Limb (tissue), 2 donors: Measurements from ENCODE around the gene EHD3.

Source experiments
- DNase-seq, 2 donors: peaks; one replicate each; pipeline ENCODE4 v3.0.0-alpha.2; 2016; ENCODE audit errors: extremely low spot score in 2 of 2

The EHD3 gene

DNA sequence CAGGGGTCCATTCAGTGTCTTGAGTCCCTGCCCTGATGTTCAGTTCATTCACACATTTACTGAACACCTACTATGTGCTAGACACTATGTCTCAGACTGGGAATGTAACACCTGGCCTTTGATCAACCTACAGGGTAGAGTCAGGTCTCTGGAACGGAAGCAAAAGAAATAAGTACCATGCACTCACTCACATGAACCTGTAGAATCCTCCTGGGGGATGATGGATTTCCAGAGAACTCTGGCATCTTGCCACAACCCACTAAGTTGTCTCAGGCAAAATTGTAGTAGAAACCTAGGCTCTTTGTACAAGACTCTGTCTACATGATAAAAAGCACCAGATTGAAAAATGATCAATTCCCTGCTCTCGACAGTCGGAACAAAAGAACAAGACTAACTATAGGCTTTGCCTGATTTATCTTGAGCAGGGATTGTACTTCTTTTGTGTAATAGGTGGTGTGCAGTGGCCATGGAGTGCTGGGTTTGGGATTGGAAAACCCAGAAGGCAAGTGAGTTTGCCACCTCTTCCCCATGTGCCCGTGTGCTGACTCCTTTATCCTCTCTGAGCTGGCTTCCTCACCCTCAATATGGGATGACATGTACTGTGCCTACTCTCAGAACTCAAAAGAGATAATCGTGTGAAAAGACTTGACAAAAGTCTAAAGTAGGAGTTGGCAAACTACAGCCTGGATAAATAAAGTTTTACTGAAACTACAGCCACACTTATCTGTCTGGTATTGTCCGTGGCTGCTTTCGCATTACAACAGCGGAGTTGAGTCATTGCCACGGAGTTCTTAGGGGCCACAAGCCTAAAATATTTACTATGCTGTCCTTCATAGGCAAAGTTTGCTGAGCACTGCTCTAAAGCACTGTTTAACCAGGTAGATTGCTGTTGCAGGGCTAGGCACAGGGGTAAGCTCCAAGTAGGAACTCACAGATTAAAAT is 21.0 kb upstream of the EHD3 start:
- no peak for DNase-seq

GRCh38 chr2:31213601-31214443 is 20.1 kb upstream of the EHD3 start:
- no peak for DNase-seq

DNA sequence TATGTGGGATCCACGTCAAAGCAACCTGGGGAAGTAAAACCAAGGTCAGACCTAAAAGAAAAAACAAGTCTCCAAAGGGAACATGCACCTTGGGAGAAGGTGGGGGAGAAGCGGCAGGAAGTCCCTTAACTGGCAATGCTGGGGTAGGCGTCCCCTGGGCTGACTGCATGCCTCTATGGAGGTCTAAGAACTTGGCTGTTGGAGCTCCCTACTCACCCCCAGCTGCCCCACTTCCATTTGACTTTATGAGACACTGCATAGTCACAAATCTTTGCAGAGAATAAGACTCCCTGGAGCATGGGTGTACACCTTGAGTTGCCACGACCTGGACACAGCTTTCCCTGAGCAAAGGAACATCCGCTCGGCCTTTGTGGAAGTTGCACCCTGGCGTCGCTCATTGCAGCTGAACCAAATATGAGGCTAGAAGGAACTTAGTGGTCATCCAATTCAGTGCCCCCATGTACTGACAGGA is 19.5 kb upstream of the EHD3 start:
- DNase-seq: no peak

DNA sequence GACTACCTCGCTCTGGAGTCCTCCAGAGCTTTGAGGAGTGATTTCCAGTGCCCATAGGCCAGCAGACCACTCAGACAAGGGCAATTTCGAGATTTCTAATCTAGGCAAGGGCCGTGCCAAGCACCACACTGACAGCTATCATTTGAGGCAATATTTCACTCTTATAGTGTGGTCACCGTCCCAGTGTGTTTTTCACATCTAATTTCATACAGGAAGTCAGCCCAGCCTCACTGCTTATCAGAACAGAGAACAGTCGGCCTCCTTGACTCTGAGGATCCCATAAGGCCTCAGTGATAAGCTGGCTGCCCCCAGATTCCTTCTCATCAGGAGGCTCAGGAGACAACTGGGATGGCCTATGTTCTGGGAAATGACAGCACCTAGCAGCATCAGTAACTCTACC is 17.2 kb upstream of the EHD3 start:
- DNase-seq: no peak

GRCh38 chr2:31217465-31218200 is 16.3 kb upstream of the EHD3 start, which contains the start of gene CAPN14:
CAPN14 (minus strand) TSS chr2:31217515; CDS start chr2:31205447, 12,068 bp downstream.
- DNase-seq: no peak

DNA sequence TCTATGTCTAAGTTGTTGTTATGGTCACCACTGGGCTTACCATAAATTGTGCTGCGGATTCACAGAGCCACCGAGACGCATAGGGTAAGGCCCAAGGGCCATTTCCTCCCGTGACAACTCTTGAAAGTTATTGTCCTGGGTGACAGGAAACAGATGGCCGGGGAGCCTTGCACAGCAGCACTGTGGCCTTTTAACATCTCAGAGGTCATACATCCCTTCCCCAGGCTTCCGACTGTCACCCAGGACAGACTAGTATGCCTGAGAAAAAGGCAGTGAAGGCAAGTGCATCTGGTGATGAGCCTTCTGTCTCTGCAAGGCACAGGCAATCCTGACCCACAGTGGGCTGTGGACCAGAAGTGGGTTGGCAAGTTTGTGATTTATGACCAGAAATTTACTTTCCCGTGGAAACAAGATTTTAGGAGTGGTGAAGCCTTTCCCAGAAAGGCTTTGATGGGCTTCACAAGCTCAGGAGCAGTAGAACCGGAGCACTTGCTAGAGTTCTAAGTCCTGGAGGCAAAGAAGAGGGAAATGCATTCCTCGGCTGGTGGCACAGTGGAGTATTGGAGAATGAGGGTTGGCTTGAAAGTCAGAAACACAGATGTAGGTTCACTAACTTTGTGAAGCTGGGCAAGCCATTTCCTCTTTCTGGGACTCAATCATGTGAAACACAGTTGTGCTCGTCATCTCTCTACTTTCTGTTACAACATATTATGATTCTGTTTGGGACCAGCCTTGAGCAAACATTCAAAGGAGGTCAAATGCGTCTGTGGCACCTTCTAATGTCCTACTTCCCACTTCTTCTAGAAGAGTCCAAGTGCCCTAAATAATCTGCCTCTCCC is 14.6 kb upstream of the EHD3 start:
- no peak for DNase-seq

DNA sequence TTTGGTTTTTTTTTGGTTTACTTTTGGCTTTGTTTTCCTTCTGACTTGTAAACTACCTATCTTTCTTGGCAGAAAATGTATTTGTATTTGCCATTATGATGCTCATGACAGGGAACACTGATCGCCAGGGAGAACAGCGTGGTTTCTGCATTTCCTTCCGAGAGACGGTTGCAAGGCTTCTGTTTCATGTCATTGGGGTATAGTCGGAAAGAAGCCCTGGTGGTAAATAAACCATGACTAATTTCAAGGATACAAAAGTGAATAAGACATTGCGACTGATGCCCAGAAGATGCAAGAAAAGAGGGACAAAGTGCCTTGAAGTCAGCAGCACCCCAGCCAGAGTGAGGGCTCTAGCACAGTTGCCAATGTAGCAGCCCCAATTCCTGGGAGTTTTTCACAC is 12.4 kb upstream of the EHD3 start:
- DNase-seq: no peak

DNA sequence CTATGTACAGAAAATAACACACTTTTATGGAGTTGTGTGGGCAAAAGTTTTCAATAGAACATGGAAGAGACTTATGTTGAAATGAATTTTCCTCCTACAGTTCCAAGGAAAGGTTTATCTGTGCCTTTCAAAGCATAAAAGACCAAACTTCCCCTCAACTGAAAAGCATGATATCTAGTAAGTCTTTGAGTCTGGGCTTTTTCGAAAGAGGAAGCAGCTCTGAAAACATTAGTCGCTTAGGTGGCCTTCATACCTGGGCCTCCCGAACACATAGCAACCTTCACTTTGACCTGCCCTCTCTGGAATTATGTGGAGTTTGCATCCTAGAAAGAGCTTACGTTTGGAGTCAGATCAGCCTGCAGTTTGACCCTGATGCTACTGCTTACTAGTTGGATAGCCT is 11.9 kb upstream of the EHD3 start:
- DNase-seq: no peak

DNA sequence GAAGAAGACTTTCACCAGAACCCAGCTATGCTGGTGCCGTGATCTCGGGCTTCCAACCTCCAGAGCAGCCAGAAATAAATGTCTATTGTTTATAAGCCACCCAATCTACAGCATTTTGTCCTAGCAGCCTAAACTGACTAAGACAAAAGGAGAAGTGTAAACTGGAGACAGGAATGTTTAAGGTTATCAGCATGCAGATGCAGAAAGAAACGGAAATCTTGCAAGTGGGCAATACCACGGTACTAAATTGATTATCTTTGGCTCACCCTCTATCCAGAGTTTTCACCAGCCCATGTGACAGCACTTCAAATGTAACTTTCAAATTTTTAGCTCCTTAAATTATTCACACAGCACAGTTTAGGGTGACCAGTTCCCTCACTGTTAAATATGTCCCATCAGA is 10.9 kb upstream of the EHD3 start:
- DNase-seq: no peak

DNA sequence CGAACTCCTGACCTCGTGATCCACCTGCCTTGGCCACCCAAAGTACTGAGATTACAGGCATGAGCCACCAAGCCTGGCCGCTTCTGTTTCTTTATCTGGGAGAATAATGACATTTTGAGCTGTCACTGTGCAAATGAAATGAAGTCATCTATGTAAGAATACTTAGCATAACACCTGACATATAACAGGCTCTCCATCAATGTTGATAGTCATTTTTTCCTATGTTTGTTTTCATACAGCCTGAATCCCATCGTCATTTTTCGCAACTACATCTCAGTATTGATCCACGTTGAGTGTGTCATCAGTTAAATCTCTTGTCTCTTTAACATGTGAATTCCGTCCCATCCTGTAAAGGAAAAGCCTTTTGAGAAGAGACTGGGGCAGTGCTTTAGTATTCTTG is 10.2 kb upstream of the EHD3 start:
- DNase-seq: no peak

DNA sequence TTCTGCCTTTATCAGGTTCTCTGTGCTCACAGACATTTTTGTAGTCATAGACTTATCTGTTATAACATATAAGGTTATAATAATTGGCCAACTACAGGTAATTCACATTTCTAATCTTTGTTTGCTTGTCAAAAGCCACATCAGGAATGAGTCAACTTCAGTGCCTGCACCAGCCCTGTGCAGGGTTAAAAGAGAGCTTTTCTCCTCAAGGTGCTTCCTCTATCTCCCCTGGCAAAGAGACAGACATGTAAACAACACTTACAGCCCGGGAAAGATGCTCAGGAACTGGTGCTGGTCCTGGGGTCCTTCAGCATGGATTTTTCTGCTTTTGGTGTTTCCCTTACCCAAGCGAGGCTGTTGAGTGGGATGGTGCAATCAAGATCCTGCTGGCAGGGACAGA is 7.7 kb upstream of the EHD3 start:
- no peak for DNase-seq

DNA sequence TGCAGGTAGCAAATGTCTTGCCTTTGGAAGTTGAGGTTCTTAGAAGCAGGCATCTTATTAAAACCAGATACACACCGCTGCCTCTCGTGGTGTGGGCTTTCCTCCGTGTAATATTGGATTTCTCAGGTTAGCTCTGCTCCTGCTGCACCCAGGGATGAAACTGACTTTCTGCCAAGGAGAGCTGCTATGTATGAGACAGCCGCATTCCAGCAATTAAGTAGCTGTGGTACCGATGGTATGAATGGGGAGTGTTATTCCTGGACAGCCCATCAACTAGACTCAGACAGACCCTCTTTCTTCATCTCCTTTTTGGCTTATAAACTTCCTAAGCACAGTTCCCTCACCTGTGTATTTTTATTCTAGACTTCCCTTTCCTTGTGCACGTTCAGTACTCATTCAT is 6.8 kb upstream of the EHD3 start:
- DNase-seq: no peak

DNA sequence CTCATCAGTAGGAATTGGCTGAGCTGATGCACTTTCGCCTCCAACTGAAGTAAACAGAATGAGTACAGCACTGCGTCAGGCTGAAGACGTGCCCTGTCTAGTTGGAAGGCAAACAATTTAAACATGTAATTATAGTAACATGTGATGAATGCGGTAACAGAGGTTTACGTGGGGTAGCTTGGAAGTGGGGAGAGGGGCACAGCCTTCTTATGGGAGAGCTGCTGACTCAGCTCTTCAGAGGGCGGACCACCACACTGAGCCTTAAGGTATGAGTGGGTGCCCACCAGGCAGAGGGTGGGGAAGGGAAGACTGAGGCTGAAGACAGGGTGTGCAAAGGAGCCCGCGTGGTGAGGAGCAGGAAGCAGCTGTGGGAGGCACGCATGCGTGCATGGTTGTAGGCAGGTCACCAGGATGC is 6.2 kb upstream of the EHD3 start:
- no peak for DNase-seq

DNA sequence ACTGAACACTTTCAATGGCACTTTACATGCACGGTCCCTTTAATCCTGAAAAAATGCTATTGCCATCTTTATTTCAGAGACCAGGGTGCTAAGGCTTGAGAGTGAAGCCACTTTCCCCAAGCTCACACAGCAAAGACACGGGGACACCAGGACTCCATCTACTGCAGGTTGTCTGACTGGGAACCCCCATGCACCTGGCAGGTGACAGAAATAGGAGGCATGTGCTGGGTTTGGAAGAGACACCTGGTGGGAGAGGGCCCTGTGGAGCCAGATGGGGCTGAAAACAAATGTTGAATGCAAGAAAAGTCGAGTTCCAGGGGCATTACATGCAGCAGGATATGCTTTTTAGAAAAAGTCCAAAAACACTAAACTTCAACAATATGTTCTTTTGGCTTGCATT is 5.2 kb upstream of the EHD3 start:
- DNase-seq: no peak

DNA sequence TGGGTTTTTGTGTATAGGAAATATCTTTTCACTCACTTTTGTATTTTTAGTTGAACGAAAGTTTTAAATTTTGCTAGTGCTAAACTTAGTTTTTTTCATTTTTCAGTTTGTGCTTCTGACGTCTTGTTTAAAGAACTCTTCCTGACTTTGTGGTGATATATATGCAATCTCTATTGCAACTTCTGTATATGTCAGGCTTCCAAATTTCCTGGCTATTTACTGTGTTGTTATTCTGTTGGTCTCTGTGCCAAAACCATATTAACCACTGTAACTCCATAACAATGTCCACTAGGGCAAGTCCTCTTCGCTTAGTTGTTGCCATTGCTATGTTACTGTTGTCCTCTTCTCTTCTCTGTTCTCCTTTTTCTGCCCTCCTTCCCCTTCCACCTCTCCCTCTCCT is 3.2 kb upstream of the EHD3 start:
- no peak for DNase-seq

GRCh38 chr2:31231571-31232302 is 2.2 kb upstream of the EHD3 start:
- no peak for DNase-seq

DNA sequence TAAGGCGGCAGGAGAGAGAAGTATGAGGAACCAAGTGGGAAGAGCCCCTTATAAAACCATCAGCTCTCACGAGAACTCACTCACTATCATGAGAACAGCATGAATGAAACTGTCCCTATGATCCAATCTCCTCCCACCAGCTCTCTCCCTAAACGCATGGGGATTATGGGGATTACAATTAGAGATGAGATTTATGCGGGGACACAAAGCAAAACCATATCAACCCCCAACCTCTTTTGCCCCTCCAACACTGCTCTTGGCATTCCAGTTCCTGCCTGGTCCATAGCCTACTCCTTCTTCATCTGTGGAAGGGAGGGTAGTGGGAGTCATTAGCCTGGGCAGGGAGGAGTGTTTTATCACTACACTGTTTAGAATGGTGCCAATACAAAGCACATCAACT is 1.4 kb upstream of the EHD3 start:
- no peak for DNase-seq

- DNase-seq: no peak
These were observed 721 bp upstream of the EHD3 start for GRCh38 chr2:31233231-31233630.

DNA sequence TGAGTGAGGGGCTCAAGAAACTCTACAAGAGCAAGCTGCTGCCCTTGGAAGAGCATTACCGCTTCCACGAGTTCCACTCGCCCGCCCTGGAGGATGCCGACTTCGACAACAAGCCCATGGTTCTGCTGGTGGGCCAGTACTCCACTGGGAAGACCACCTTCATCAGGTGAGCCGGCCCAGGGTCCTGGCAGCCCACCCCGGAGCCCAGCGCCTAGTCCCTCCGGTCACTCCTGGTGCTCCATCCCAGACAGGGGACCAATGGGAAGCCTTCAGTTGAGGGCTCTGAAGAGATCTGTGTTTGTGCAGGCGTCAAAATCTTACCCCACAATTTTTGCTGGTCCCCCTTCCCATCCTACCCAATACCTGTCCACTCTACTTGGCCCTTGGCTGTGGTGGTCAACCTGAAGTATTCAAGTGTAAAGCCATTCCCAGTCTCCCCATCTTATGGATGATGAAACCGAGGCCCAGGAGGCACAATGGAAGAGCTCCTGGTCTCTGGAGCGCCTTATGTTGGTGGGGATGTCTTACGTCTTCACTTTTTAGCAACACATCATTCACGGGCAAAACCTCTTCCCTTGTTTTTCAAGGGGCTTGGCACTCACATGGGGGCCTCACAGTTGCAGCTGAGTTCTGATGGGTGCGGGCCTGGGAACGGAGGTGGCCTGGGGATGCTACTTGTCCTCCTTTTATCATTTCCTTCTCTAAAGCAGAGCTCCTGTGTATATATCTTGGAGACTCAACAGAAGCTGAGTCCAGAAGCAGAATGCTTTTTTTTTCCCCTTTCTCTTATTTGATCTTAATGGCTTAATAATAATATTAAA is 941 bp downstream of the EHD3 start:
- DNase-seq: no peak
